CD4-positive, alpha-beta memory T cell (primary cell): Measurements from ENCODE around the gene MACROD2. TPM values are rescaled to one million over a fixed set of nuclear protein-coding genes. Genes with fewer than 3 reads are reported as not detected.
A peak's percentile ranks its signal among the peaks of the same experiment; 100 is the strongest.

ENCODE experiments used
- CTCF ChIA-PET: fragments of 350-600 bp; sonication (Branson Sonifier 250); formaldehyde crosslinking; loops from one replicate; lab custom pipeline; 2021; ENCODE audit warnings: inconsistent platforms; ENCODE audit not compliant: partially characterized antibody; lab: Charles Lee
- POLR2A ChIA-PET: fragments of 350-600 bp; sonication (Branson Sonifier 250); formaldehyde crosslinking; loops from one replicate; lab custom pipeline; 2021; ENCODE audit not compliant: partially characterized antibody; lab: Charles Lee
- DNase-seq, 5 donors: peaks; one replicate each; pipeline versions ENCODE4 v3.0.0 to v3.0.0-alpha.2; 2020 to 2022; ENCODE audit warnings: mixed read lengths in 1 of 5
- H3K27ac ChIP-seq: one replicate; pipeline ENCODE4 v1.7.0; 2013; ENCODE audit warnings: low read depth, low read length
- H3K27me3 ChIP-seq: 2 replicates; pipeline ENCODE4 v1.7.0; 2013; ENCODE audit warnings: mild to moderate bottlenecking, low read length, moderate library complexity; ENCODE audit not compliant: insufficient read depth
- H3K36me3 ChIP-seq: 2 replicates; pipeline ENCODE4 v1.7.0; 2013; ENCODE audit warnings: mild to moderate bottlenecking, low read length, moderate library complexity; ENCODE audit not compliant: insufficient read depth
- H3K4me1 ChIP-seq: 2 replicates; pipeline ENCODE4 v1.7.0; 2013; ENCODE audit warnings: mild to moderate bottlenecking, low read length, moderate library complexity; ENCODE audit not compliant: insufficient read depth
- H3K4me3 ChIP-seq, 2 donors: one replicate each; pipeline ENCODE4 v1.7.0; 2013; ENCODE audit warnings: low read length in 2 of 2, mild to moderate bottlenecking in 1 of 2
- H3K9me3 ChIP-seq, 2 donors: one replicate each; pipeline ENCODE4 v1.7.0; 2013; ENCODE audit warnings: low read length in 2 of 2, control low read depth in 1 of 2; ENCODE audit not compliant: control insufficient read depth in 1 of 2
- H3K27ac Mint-ChIP-seq, 7 donors: one replicate each; pipeline ENCODE4 v1.8.0; 2020 to 2021; ENCODE audit warnings: mixed read lengths in 7 of 7, mild to moderate bottlenecking in 6 of 7, inconsistent platforms in 3 of 7, moderate library complexity in 3 of 7
- H3K27me3 Mint-ChIP-seq, 2 donors: one replicate each; pipeline ENCODE4 v1.8.0; 2020 to 2021; ENCODE audit warnings: mixed read lengths in 2 of 2
- H3K36me3 Mint-ChIP-seq, 2 donors: one replicate each; pipeline ENCODE4 v1.8.0; 2020 to 2021; ENCODE audit warnings: mixed read lengths in 2 of 2, inconsistent platforms in 1 of 2, mild to moderate bottlenecking in 1 of 2
- H3K4me1 Mint-ChIP-seq, 4 donors: one replicate each; pipeline ENCODE4 v1.8.0; 2020 to 2021; ENCODE audit warnings: mixed read lengths in 4 of 4, mild to moderate bottlenecking in 1 of 4
- H3K4me3 Mint-ChIP-seq, 8 donors: one replicate each; pipeline ENCODE4 v1.8.0; 2020 to 2021; ENCODE audit warnings: mixed read lengths in 8 of 8, mild to moderate bottlenecking in 7 of 8, moderate library complexity in 6 of 8, inconsistent platforms in 3 of 8
- H3K9me3 Mint-ChIP-seq, 8 donors: one replicate each; pipeline ENCODE4 v1.8.0; 2020 to 2021; ENCODE audit warnings: mixed read lengths in 8 of 8, mild to moderate bottlenecking in 5 of 8, inconsistent platforms in 3 of 8, moderate library complexity in 1 of 8
- intact Hi-C: fragments of 100-400 bp; cut with micrococcal nuclease; formaldehyde crosslinking; loops from one replicate; pipeline ENCODE4 v1.15.1; 2023
- polyA plus RNA-seq, 2 donors: library from polyadenylated mRNA; unstranded; fragments of 300-500 nt; fragmentation: Illumina TruSeq; gene quantifications; one replicate each; pipeline ENCODE4 v1.2.3, GENCODE V29; 2021
- total RNA-seq, 2 experiments: library from RNA; stranded (reverse); gene quantifications; one replicate each; pipeline ENCODE4 v1.2.3, GENCODE V29; 2021

Gene MACROD2
- total and polyA plus RNA-seq, 4 experiments from 2014 or later = not detected

DNA sequence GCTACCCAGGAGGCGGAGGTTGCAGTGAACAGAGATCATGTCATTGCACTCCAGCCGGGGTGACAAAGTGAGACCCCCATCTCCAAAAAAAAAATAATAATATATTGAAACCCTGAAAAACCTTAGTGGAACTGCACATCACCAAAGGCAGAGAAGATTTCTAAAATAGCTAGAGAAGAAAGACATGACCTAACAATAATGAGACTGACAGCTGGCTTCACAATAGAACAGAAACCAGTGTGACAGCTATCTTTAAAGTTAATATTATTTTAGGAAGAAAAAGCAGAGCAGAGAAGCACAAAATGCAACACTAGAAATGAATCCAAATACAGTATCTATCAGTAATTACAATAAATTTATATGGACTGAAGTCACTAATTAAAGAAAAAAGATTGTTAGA, 409.2 kb downstream of the MACROD2 start:
- H3K36me3 Mint-ChIP-seq = no peaks in the 10 kb centered on the region
- CTCF ChIA-PET = no interaction called here

DNA sequence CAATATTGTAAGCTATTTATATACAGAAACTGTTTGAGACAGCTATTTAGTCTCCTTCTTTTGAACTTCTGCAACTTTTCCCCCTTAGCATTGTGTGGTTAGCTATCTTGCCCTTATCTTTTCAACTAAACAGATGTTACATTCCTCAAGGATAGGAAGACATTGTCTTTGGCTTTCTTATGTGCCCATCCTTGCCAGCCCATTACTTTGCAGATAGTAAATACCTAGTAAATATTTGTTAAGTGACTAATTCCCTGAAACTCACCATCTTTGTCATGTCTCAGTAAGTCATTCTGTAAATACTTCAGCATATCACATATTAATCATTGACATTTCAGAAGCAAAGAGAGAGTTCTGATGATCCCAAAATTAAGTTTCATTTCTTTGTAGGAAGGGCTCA, 411.2 kb downstream of the MACROD2 start:
- H3K4me3 ChIP-seq = no peak overlapping the region
- ChIA-PET POLR2A (no interaction called here), CTCF (no interaction called here)
- Mint-ChIP-seq H3K4me3 (no peak overlapping the region), H3K36me3 (no peaks in the 10 kb centered on the region), H3K4me1 (no peaks in the 10 kb centered on the region), H3K9me3 (peaks cover 0 to 24% (median 11%) of the 10 kb centered on the region in 8 donors), H3K27ac (no peak overlapping the region), H3K27me3 (no peaks in the 10 kb centered on the region)
- no peaks in the 10 kb centered on the region for H3K36me3 ChIP-seq
- H3K27ac ChIP-seq = no peak overlapping the region
- H3K4me1 ChIP-seq = no peaks in the 10 kb centered on the region
- peaks cover 0 to under 1% of the 10 kb centered on the region in 2 donors for H3K9me3 ChIP-seq
- H3K27me3 ChIP-seq = no peaks in the 10 kb centered on the region
- DNase-seq = no peak
- intact Hi-C loops = no loop called here

More for the DNA sequence above, 409.2 kb downstream of the MACROD2 start:
- Histone ChIP-seq H3K27me3 (no peaks in the 10 kb centered on the region), H3K4me1 (no peaks in the 10 kb centered on the region), H3K27ac (no peak overlapping the region), H3K4me3 (no peak overlapping the region), H3K36me3 (no peaks in the 10 kb centered on the region), H3K9me3 (no peaks in the 10 kb centered on the region)
- peaks cover 0 to 17% (median 8%) of the 10 kb centered on the region in 8 donors for H3K9me3 Mint-ChIP-seq
- no peak overlapping the region for H3K4me3 Mint-ChIP-seq
- H3K4me1 Mint-ChIP-seq = no peaks in the 10 kb centered on the region
- intact Hi-C loops = no loop called here
- H3K27ac Mint-ChIP-seq = no peak overlapping the region
- no peaks in the 10 kb centered on the region for H3K27me3 Mint-ChIP-seq
- no peak for DNase-seq
- POLR2A ChIA-PET = interaction anchor here (0.6 kb wide), 1 partner anchor 1728 kb away, joined by 3 read pairs; no protein-coding TSS in a partner anchor

DNA sequence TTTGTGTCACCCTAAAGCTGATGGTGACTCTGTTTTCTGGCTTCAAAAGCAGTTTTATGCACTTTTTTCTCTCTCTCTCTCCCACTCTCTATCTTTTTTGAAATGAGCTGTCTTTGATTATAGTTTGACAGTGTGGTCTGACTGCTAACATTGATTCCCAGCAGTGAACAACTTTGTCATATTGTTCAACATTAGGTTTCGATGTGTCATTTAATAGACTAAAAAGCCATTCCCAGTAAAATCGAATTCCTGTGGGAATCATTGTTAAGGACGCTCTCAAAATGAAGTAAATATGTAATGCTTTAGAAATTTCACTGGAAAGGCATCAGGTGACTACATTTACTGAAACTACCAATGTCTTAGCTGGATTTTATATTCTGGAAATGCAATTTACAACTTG, 412.0 kb downstream of the MACROD2 start:
- Mint-ChIP-seq H3K4me3 (no peak overlapping the region), H3K27me3 (no peaks in the 10 kb centered on the region), H3K9me3 (peaks cover 2 to 31% (median 11%) of the 10 kb centered on the region in 8 donors), H3K36me3 (no peaks in the 10 kb centered on the region), H3K4me1 (no peaks in the 10 kb centered on the region), H3K27ac (no peak overlapping the region)
- DNase-seq = no peak
- intact Hi-C loops = no loop called here
- POLR2A ChIA-PET = no interaction called here
- Histone ChIP-seq H3K36me3 (no peaks in the 10 kb centered on the region), H3K9me3 (peaks cover 0 to 5% of the 10 kb centered on the region in 2 donors), H3K27ac (no peak overlapping the region), H3K4me3 (no peak overlapping the region), H3K27me3 (no peaks in the 10 kb centered on the region), H3K4me1 (no peaks in the 10 kb centered on the region)
- CTCF ChIA-PET = no interaction called here

DNA sequence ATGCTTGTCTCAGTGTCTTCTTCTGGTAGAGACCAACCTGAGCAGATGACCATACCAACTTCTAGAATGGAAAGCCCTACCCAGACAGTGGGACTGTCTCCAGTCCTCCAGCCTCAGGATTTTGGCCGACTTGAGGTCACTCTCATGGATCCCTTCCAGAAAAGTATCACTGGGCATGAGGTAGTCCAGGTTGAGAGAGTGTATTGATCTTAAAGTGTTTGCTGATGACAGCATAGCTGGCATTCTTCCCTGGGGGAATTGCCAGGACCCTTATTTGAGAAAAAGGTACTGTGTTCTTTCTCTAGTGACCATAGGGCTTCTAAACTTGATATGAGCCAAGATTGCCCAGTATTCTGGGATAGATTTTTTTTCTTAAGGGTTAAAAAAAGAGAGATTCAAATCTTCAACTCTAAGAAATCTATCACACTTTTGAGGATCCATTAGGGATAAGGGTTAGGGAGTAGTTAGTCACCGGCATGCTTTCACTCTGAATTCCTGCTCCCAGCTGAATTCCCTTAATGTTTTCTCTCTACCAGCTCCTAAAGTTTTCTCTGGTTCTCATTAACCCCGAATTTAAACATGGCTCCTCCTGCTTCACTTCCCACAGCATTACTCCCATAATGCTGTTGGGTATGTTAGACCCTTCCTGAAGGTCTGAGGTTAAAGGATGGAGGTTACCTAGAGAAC, 415.7 kb downstream of the MACROD2 start:
- no peaks in the 10 kb centered on the region for H3K36me3 Mint-ChIP-seq
- Histone ChIP-seq H3K36me3 (no peaks in the 10 kb centered on the region), H3K4me1 (no peaks in the 10 kb centered on the region), H3K27me3 (no peaks in the 10 kb centered on the region), H3K9me3 (peaks cover 0 to 5% of the 10 kb centered on the region in 2 donors), H3K4me3 (no peak overlapping the region), H3K27ac (no peak overlapping the region)
- ChIA-PET POLR2A (no interaction called here), CTCF (no interaction called here)
- no peak for DNase-seq
- H3K4me1 Mint-ChIP-seq = no peaks in the 10 kb centered on the region
- no peaks in the 10 kb centered on the region for H3K27me3 Mint-ChIP-seq
- H3K27ac Mint-ChIP-seq = no peak overlapping the region
- peaks cover 2 to 42% (median 13%) of the 10 kb centered on the region in 8 donors for H3K9me3 Mint-ChIP-seq
- intact Hi-C loops = no loop called here
- no peak overlapping the region for H3K4me3 Mint-ChIP-seq

DNA sequence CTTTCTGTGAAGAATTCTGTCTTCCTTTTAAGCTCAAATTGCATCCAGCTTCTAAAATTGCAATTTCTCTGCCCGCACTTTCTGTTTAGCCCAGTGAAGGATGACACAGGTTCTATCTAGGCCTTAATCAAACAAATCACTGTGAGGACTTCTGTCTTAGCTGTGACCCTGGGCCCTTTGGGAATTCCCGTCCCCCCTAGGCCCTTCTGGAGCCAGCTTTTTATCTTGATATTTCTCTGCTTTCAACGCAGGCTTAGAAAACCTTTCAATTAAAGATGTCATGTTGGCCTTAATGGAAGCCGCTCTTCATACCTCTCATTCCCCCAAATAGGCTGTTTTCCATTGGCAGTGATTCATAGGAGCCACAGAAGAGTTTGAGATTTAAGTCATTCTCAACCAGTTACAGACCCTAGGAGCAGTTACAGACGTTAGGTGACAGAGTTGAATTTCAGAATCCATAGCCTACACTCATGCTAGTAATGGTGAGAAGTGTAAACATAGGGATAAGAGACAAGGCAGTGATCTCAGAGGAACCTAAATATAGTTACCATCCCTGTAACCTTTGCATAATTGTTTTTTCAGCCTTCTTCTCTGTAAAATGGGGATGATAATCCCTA, 416.9 kb downstream of the MACROD2 start:
- Histone ChIP-seq H3K27me3 (no peaks in the 10 kb centered on the region), H3K4me3 (no peak overlapping the region), H3K4me1 (no peaks in the 10 kb centered on the region), H3K9me3 (peaks cover 0 to 5% of the 10 kb centered on the region in 2 donors), H3K27ac (no peak overlapping the region), H3K36me3 (no peaks in the 10 kb centered on the region)
- Mint-ChIP-seq H3K9me3 (peaks cover 0 to 41% (median 13%) of the 10 kb centered on the region in 8 donors), H3K4me1 (no peaks in the 10 kb centered on the region), H3K27ac (no peak overlapping the region), H3K27me3 (no peaks in the 10 kb centered on the region), H3K36me3 (no peaks in the 10 kb centered on the region), H3K4me3 (no peak overlapping the region)
- POLR2A ChIA-PET = no interaction called here
- intact Hi-C loops = no loop called here
- no peak for DNase-seq
- CTCF ChIA-PET = no interaction called here

DNA sequence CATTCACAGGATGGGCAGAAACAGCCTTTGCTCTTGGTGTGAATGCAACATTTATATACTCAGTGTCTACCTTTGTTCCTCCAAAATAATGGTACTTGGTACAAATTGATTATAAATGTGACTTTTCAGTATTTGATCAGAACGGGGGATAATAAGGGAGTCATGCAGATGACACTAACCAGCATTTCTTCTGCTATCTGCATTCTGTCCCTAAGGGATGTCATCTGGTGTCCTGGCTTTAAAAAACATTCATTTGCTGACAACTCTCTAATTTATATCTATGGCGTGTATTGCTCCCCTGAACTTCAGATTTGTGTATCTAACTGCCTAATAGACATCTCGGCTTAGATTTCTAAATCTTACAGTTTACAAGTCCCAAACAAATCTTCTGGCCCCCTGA, 418.5 kb downstream of the MACROD2 start:
- intact Hi-C loops = no loop called here
- H3K4me3 Mint-ChIP-seq = peak overlapping the region in 1 of 8 donors; percentile 59
- peaks cover 0 to 37% (median 11%) of the 10 kb centered on the region in 8 donors for H3K9me3 Mint-ChIP-seq
- H3K4me3 ChIP-seq = no peak overlapping the region
- DNase-seq = no peak
- H3K36me3 ChIP-seq = no peaks in the 10 kb centered on the region
- H3K9me3 ChIP-seq = peaks cover 0 to 5% of the 10 kb centered on the region in 2 donors
- H3K27ac Mint-ChIP-seq = no peak overlapping the region
- ChIA-PET CTCF (no interaction called here), POLR2A (no interaction called here)
- no peak overlapping the region for H3K27ac ChIP-seq
- H3K36me3 Mint-ChIP-seq = no peaks in the 10 kb centered on the region
- no peaks in the 10 kb centered on the region for H3K4me1 ChIP-seq
- no peaks in the 10 kb centered on the region for H3K27me3 ChIP-seq
- no peaks in the 10 kb centered on the region for H3K4me1 Mint-ChIP-seq
- no peaks in the 10 kb centered on the region for H3K27me3 Mint-ChIP-seq

DNA sequence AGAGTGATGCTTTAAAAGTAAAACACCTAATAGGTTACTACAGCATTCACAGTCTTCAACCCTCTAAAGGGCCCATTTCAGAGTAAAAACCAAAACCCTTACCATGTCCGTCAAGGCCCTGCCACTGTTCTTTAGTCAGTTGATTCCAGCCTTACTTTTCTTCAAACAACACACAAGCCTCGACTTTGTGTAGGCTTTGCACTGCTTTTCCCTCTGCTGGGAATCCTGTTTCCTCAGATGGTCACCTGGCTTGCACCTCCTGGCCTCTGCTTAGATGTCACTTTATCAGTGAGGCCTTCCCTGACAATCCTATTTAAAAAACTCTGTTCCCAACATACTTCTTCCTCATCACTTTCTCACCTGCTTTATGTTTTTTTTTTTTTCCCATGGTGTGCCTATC, 419.2 kb downstream of the MACROD2 start:
- Mint-ChIP-seq H3K4me1 (no peaks in the 10 kb centered on the region), H3K27ac (no peak overlapping the region), H3K27me3 (no peaks in the 10 kb centered on the region), H3K4me3 (peak overlapping the region in 1 of 8 donors; percentile 59), H3K36me3 (no peaks in the 10 kb centered on the region), H3K9me3 (peaks cover 0 to 34% (median 10%) of the 10 kb centered on the region in 8 donors)
- POLR2A ChIA-PET = no interaction called here
- H3K36me3 ChIP-seq = no peaks in the 10 kb centered on the region
- peaks cover 0 to 5% of the 10 kb centered on the region in 2 donors for H3K9me3 ChIP-seq
- H3K27ac ChIP-seq = no peak overlapping the region
- no peak for DNase-seq
- no peak overlapping the region for H3K4me3 ChIP-seq
- CTCF ChIA-PET = no interaction called here
- no peaks in the 10 kb centered on the region for H3K27me3 ChIP-seq
- no peaks in the 10 kb centered on the region for H3K4me1 ChIP-seq
- intact Hi-C loops = no loop called here
